C4-2B (cell line): Measurements from ENCODE around the gene ASB13.

Experiments used
- ZFX ChIP-seq: fragments of 450-650 bp; IDR thresholded peaks from 2 replicates; pipeline ENCODE4 v1.6.1; 2017
- TF ChIP-seq, protein P1 (sequence below): fragments of 450-650 bp; conservative IDR thresholded peaks from 2 replicates; pipeline ENCODE4 v1.5.1; 2017; ENCODE audit warnings: mild to moderate bottlenecking

- TF ChIP-seq, protein P1, sequence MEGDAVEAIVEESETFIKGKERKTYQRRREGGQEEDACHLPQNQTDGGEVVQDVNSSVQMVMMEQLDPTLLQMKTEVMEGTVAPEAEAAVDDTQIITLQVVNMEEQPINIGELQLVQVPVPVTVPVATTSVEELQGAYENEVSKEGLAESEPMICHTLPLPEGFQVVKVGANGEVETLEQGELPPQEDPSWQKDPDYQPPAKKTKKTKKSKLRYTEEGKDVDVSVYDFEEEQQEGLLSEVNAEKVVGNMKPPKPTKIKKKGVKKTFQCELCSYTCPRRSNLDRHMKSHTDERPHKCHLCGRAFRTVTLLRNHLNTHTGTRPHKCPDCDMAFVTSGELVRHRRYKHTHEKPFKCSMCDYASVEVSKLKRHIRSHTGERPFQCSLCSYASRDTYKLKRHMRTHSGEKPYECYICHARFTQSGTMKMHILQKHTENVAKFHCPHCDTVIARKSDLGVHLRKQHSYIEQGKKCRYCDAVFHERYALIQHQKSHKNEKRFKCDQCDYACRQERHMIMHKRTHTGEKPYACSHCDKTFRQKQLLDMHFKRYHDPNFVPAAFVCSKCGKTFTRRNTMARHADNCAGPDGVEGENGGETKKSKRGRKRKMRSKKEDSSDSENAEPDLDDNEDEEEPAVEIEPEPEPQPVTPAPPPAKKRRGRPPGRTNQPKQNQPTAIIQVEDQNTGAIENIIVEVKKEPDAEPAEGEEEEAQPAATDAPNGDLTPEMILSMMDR = no peak
- TF ChIP-seq ZFX = no peak
Measured at GRCh38 chr10:5650664-5651387, 15.6 kb downstream of the ASB13 start.
